ENCODE results near the gene POU5F1. TPM values are rescaled to one million over a fixed set of nuclear protein-coding genes. Genes with fewer than 3 reads are reported as not detected.

Gene POU5F1
- total RNA-seq, 4 donors from 2014 or later: 0.67 to 2.8 (median 1.8) TPM; not detected in 1

GRCh38 chr6:31118178-31118577, 52.3 kb downstream of the POU5F1 start:
- no peaks in the 10 kb centered on the region for H3K9me3 ChIP-seq
- no peaks in the 10 kb centered on the region for H3K27me3 ChIP-seq
- no peak overlapping the region for H3K4me3 ChIP-seq
- H3K36me3 ChIP-seq: no peaks in the 10 kb centered on the region
- TF ChIP-seq POLR2A (IDR thresholded peaks at IDR 0.05) (no peak), CTCF (IDR thresholded peaks at IDR 0.05) (no peak)
- intact Hi-C loops (cut with DNase I; ENCODE audit: low total_unique reads): no loop called here
- peaks cover 0 to 8% of the 10 kb centered on the region in 2 donors for H3K4me1 ChIP-seq
- DNase-seq: no peak
- H3K27ac ChIP-seq: no peak overlapping the region

- peaks cover 0 to 8% of the 10 kb centered on the region in 2 donors for H3K4me1 ChIP-seq
- intact Hi-C loops (cut with DNase I; ENCODE audit: low total_unique reads): no loop called here
- peak; percentile 49 to 64 for DNase-seq
Observed at GRCh38 chr6:31116661-31117385, 53.7 kb downstream of the POU5F1 start.

GRCh38 chr6:31115941-31116560, 54.4 kb downstream of the POU5F1 start:
- Histone ChIP-seq H3K9me3 (no peaks in the 10 kb centered on the region), H3K4me1 (peaks cover 0 to 8% of the 10 kb centered on the region in 2 donors)

More at GRCh38 chr6:31116661-31117385, 53.7 kb downstream of the POU5F1 start:
- Histone ChIP-seq H3K27me3 (no peaks in the 10 kb centered on the region), H3K36me3 (no peaks in the 10 kb centered on the region), H3K27ac (peak overlapping the region; percentile 64 to 91), H3K9me3 (no peaks in the 10 kb centered on the region), H3K4me3 (peak overlapping the region in 1 of 2 donors; percentile 22)
- TF ChIP-seq CTCF (IDR thresholded peaks at IDR 0.05) (no peak), POLR2A (IDR thresholded peaks at IDR 0.05) (no peak)

GRCh38 chr6:31114970-31115849, 55.3 kb downstream of the POU5F1 start:
- DNase-seq: peak in 1 of 2 donors; percentile 42
- TF ChIP-seq POLR2A (IDR thresholded peaks at IDR 0.05): no peak
- TF ChIP-seq CTCF (IDR thresholded peaks at IDR 0.05): peak; percentile 4 to 45 (median 32)

More at GRCh38 chr6:31115941-31116560, 54.4 kb downstream of the POU5F1 start:
- intact Hi-C loops (cut with DNase I; ENCODE audit: low total_unique reads): no loop called here
- Histone ChIP-seq H3K27ac (peak overlapping the region; percentile 91 to 92), H3K27me3 (no peaks in the 10 kb centered on the region), H3K4me3 (no peak overlapping the region), H3K36me3 (no peaks in the 10 kb centered on the region)
- no peak for DNase-seq
- TF ChIP-seq POLR2A (IDR thresholded peaks at IDR 0.05) (no peak), CTCF (IDR thresholded peaks at IDR 0.05) (no peak)

More at GRCh38 chr6:31114970-31115849, 55.3 kb downstream of the POU5F1 start:
- H3K4me3 ChIP-seq: peak overlapping the region; percentile 21 to 25
- H3K9me3 ChIP-seq: no peaks in the 10 kb centered on the region
- H3K27me3 ChIP-seq: no peaks in the 10 kb centered on the region
- intact Hi-C loops (cut with DNase I; ENCODE audit: low total_unique reads): no loop called here
- peaks cover 0 to 8% of the 10 kb centered on the region in 2 donors for H3K4me1 ChIP-seq
- H3K36me3 ChIP-seq: no peaks in the 10 kb centered on the region
- peak overlapping the region; percentile 91 to 92 for H3K27ac ChIP-seq

All from uterus (tissue), 4 donors.